Measurements from ENCODE around the gene TIMP2. TPM values are rescaled to one million over a fixed set of nuclear protein-coding genes. Genes with fewer than 3 reads are reported as not detected.

Gene TIMP2
- total RNA-seq, 2 donors from 2014 or later = 99.1 to 158 TPM

- TF ChIP-seq, protein P1, sequence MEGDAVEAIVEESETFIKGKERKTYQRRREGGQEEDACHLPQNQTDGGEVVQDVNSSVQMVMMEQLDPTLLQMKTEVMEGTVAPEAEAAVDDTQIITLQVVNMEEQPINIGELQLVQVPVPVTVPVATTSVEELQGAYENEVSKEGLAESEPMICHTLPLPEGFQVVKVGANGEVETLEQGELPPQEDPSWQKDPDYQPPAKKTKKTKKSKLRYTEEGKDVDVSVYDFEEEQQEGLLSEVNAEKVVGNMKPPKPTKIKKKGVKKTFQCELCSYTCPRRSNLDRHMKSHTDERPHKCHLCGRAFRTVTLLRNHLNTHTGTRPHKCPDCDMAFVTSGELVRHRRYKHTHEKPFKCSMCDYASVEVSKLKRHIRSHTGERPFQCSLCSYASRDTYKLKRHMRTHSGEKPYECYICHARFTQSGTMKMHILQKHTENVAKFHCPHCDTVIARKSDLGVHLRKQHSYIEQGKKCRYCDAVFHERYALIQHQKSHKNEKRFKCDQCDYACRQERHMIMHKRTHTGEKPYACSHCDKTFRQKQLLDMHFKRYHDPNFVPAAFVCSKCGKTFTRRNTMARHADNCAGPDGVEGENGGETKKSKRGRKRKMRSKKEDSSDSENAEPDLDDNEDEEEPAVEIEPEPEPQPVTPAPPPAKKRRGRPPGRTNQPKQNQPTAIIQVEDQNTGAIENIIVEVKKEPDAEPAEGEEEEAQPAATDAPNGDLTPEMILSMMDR (IDR thresholded peaks at IDR 0.05) = no peak
- no peaks in the 10 kb centered on the region for H3K36me3 ChIP-seq
- no peak overlapping the region for H3K4me3 ChIP-seq
- no peaks in the 10 kb centered on the region for H3K27me3 ChIP-seq
- H3K9me3 ChIP-seq = no peaks in the 10 kb centered on the region
- DNase-seq (ENCODE audit: low spot score) = no peak
- no peak overlapping the region for H3K27ac ChIP-seq
- H3K4me1 ChIP-seq = peaks cover 0 to 10% of the 10 kb centered on the region in 2 donors
These were observed 80.7 kb downstream of the TIMP2 start for GRCh38 chr17:78844301-78845005.

GRCh38 chr17:78842881-78843565 is 82.2 kb downstream of the TIMP2 start:
- no peak for DNase-seq (ENCODE audit: low spot score)
- Histone ChIP-seq H3K27ac (no peak overlapping the region), H3K4me1 (peaks cover 0 to 20% of the 10 kb centered on the region in 2 donors), H3K4me3 (no peak overlapping the region), H3K36me3 (peaks cover 3% of the 10 kb centered on the region), H3K9me3 (no peaks in the 10 kb centered on the region), H3K27me3 (no peaks in the 10 kb centered on the region)
- TF ChIP-seq, protein P1 (IDR thresholded peaks at IDR 0.05) = peak in 1 of 2 donors; percentile 57

DNA sequence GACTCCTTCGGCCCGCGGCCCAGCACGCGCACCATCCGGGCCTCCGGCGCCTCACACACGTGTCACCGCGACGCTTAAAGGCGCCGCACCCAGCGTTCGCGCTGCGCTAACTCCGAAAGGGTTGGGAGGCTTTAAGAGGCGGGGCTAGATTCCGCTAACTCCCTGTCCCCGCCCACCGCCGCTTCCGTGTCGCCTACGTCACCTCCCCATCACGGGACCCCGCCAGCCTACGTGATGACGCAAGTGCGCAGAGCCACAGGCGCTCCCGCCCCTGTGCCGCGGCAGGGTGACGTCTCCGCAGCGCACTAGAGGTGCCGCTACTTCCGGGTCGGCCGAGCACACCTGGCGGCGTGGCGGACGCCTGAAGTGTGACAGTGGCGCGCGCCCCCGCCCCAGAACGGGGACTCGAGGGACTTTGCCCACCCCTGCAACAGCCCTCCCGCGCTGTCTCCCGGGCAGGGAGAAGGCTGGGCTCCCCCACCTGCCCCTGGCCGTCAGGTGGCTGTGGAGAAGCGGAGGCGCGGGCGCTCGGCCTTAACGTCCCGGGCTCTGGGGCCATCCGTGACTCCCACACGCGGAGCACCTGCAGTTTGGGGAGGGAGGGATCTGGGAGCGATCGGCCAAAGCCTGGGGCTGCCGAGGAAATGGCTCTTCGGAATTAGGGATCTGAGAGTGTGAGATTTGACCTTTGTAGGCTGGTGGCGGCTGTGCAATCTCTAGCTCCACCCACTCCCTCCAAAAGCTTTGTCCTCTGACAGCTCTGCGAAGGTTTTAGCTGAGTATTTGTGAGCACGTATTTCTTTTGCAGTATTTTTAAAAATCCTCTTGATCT is 84.2 kb downstream of the TIMP2 start, which contains the start of gene USP36:
Gene USP36, minus strand, starts transcription at position 35 of the 832 bp plus-strand sequence. CDS start 4,451 bp downstream, outside the sequence.
- Histone ChIP-seq H3K27ac (peak within 1 kb of the TSS; percentile 96 to 99), H3K36me3 (peaks cover 23% of the 10 kb centered on the region), H3K4me1 (peaks cover 0 to 20% of the 10 kb centered on the region in 2 donors), H3K9me3 (no peaks in the 10 kb centered on the region), H3K4me3 (peak within 1 kb of the TSS; percentile 90 to 91), H3K27me3 (no peaks in the 10 kb centered on the region)
- TF ChIP-seq, protein P1 (IDR thresholded peaks at IDR 0.05) = peak in 1 of 2 donors; percentile 21
- DNase-seq (ENCODE audit: low spot score) = peak; percentile 99

DNA sequence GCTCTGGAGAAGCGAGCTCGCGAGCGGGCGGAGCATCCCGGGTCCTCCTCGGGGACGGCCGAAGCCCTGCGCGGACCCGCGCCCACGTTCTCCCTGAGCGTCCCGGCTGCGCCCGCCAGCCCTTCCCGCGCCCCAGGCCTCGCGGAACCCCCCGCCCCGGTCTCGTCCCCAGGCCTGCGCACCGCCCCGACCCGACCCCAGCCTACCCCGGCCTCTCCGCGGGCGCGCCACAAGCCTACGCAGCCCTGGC is 84.7 kb downstream of the TIMP2 start:
- Histone ChIP-seq H3K4me1 (peaks cover 0 to 20% of the 10 kb centered on the region in 2 donors), H3K27ac (peak overlapping the region; percentile 96 to 99), H3K9me3 (no peaks in the 10 kb centered on the region), H3K4me3 (peak overlapping the region; percentile 90 to 91), H3K27me3 (no peaks in the 10 kb centered on the region), H3K36me3 (peaks cover 28% of the 10 kb centered on the region)
- DNase-seq (ENCODE audit: low spot score) = no peak
- TF ChIP-seq, protein P1 (IDR thresholded peaks at IDR 0.05) = no peak

DNA sequence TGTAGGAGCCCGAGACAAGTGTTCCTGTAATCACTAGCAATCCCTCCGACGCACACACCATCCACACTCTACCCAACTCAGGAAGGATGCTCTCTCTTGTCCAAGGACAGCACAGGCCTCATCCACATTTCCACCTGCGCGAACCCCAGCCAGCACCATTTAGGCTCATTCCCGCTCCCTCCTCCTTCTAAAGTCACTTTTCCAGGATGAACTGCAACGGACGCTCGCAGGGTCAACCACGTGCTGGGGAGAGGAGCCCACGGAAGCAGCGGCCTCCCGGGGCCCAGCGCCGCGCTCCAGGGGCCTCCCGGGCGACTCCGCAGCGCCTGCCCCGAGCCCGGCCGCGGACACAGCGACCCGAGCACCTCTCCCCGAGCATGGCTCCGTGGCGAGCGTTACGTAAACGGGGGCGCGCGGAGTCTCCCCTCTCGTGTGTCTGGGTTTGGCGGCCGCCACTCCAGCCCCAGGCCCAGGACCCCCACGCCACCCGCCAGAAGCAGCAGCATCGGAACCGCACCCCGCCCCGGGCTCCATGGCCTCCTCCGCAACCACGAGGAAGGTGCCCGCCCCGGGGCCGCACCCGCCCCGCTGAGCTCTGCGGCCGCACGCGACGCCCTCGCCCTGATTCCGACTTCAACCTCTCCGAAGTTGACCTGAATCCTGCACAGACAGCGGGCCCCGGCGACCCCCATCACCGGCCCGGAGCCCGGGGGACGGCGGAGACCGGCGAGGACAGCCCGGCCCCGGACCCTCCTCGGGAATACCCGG is 85.2 kb downstream of the TIMP2 start:
- Histone ChIP-seq H3K4me1 (peaks cover 0 to 20% of the 10 kb centered on the region in 2 donors), H3K27me3 (no peaks in the 10 kb centered on the region), H3K4me3 (peak overlapping the region; percentile 90 to 91), H3K36me3 (peaks cover 33% of the 10 kb centered on the region), H3K9me3 (no peaks in the 10 kb centered on the region), H3K27ac (peak overlapping the region; percentile 96 to 99)
- peak; percentile 65 for DNase-seq (ENCODE audit: low spot score)
- TF ChIP-seq, protein P1 (IDR thresholded peaks at IDR 0.05) = no peak

All from right atrium auricular region (tissue), 2 donors.